ENCODE results near the gene MAN2A2. TPM values are rescaled to one million over a fixed set of nuclear protein-coding genes. Genes with fewer than 3 reads are reported as not detected.
"Not testable (repeated sequence)": the region's sequence is repeated elsewhere in the genome, so short reads cannot be mapped to it uniquely, and the experiment has no call there.

Gene MAN2A2
- total RNA-seq, 1 donor from 2014 or later: 18.5 TPM

DNA sequence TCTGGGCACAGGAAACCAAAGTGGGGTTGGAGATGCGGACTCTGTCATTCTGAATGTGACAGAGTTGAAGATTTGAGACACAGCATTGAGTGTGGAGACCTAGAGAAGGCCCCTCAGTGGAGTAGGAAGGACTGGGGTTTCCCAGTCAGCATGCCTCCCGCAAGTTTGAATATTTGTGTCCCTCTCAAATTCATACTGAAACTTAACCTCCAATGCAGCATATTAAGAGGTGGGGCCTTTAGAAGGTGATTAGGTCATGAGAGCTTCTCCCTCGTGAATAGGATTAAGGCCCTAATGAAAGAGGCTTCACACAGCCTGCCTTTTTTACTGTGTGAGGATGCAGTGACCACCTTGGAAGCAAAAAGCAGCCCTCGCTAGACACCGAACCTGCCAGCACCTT, 21.3 kb downstream of the MAN2A2 start:
- Histone ChIP-seq H3K9me3 (ENCODE audit: insufficient read depth, low read depth, low read length) (no peaks in the 10 kb centered on the region), H3K27me3 (ENCODE audit: insufficient read depth, low read length) (no peaks in the 10 kb centered on the region), H3K4me2 (ENCODE audit: low read length) (no peak overlapping the region), H4K20me1 (ENCODE audit: insufficient read depth, low read length) (no peaks in the 10 kb centered on the region), H3K36me3 (ENCODE audit: insufficient read depth, low read length) (peaks cover 3% of the 10 kb centered on the region), H3K27ac (ENCODE audit: low read depth, low read length) (no peak overlapping the region), H3K79me2 (ENCODE audit: insufficient read depth, low read length) (no peaks in the 10 kb centered on the region), H3K9ac (ENCODE audit: low read length) (no peak overlapping the region), H3K4me1 (ENCODE audit: insufficient read depth, low read length) (no peaks in the 10 kb centered on the region), H3K4me3 (ENCODE audit: insufficient read depth, low read depth, low read length) (no peak overlapping the region), H2AFZ (ENCODE audit: low read depth, low read length) (no peak overlapping the region)
- Mint-ChIP-seq H3K9me3 (ENCODE audit: unreplicated experiment) (no peaks in the 10 kb centered on the region), H3K27me3 (ENCODE audit: low read depth, unreplicated experiment) (peaks cover 2% of the 10 kb centered on the region), H3K4me3 (ENCODE audit: unreplicated experiment) (no peak overlapping the region), H3K4me1 (ENCODE audit: low read depth, unreplicated experiment) (no peaks in the 10 kb centered on the region), H3K27ac (ENCODE audit: unreplicated experiment) (no peak overlapping the region), H3K36me3 (ENCODE audit: low read depth, unreplicated experiment) (peaks cover 14% of the 10 kb centered on the region)
- DNase-seq (ENCODE audit: low read depth) (no peak), FAIRE-seq (no peak)
- TF ChIP-seq EZH2 (IDR thresholded peaks at IDR 0.05; ENCODE audit: insufficient read depth, low read length) (no peak), CTCF (IDR thresholded peaks at IDR 0.05; ENCODE audit: insufficient read depth, low read depth, low read length) (no peak)

GRCh38 chr15:90926766-90927165, 23.7 kb downstream of the MAN2A2 start:
- not testable (repeated sequence) for H3K27me3 Mint-ChIP-seq (ENCODE audit: low read depth, unreplicated experiment); H3K4me2 ChIP-seq (ENCODE audit: low read length); DNase-seq (ENCODE audit: low read depth); H3K27me3 ChIP-seq (ENCODE audit: insufficient read depth, low read length); H2AFZ ChIP-seq (ENCODE audit: low read depth, low read length); H3K9me3 ChIP-seq (ENCODE audit: insufficient read depth, low read depth, low read length); H3K4me1 Mint-ChIP-seq (ENCODE audit: low read depth, unreplicated experiment); H3K27ac Mint-ChIP-seq (ENCODE audit: unreplicated experiment); FAIRE-seq; H3K4me3 ChIP-seq (ENCODE audit: insufficient read depth, low read depth, low read length); H3K9ac ChIP-seq (ENCODE audit: low read length); H3K4me3 Mint-ChIP-seq (ENCODE audit: unreplicated experiment); H4K20me1 ChIP-seq (ENCODE audit: insufficient read depth, low read length); H3K79me2 ChIP-seq (ENCODE audit: insufficient read depth, low read length); H3K36me3 ChIP-seq (ENCODE audit: insufficient read depth, low read length); H3K9me3 Mint-ChIP-seq (ENCODE audit: unreplicated experiment); H3K27ac ChIP-seq (ENCODE audit: low read depth, low read length); H3K36me3 Mint-ChIP-seq (ENCODE audit: low read depth, unreplicated experiment)
- H3K4me1 ChIP-seq (ENCODE audit: insufficient read depth, low read length): peaks cover 12% of the 10 kb centered on the region

DNA sequence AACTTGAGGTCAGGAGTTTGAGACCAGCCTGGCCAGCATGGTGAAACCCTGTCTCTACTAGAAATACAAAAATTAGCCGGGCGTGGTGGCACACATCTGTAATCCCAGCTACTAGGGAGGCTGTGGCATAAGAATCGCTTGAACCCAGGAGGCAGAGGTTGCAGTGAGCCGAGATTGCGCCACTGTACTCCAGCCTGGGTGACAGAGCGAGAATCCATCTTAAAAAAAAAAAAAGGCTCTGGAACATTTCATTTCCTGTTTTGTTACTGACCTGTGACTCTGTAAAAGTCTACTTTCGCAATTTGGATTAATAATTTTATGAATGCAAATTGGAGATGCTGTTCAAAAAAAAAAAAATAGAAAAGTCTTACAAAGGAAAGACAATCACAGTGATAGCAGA, 25.0 kb downstream of the MAN2A2 start:
- H3K36me3 Mint-ChIP-seq (ENCODE audit: low read depth, unreplicated experiment); H2AFZ ChIP-seq (ENCODE audit: low read depth, low read length); H3K4me1 Mint-ChIP-seq (ENCODE audit: low read depth, unreplicated experiment); H3K9ac ChIP-seq (ENCODE audit: low read length); H3K36me3 ChIP-seq (ENCODE audit: insufficient read depth, low read length); H3K4me3 ChIP-seq (ENCODE audit: insufficient read depth, low read depth, low read length); H3K27me3 Mint-ChIP-seq (ENCODE audit: low read depth, unreplicated experiment); DNase-seq (ENCODE audit: low read depth); H3K9me3 ChIP-seq (ENCODE audit: insufficient read depth, low read depth, low read length); H3K27me3 ChIP-seq (ENCODE audit: insufficient read depth, low read length); FAIRE-seq; H3K4me2 ChIP-seq (ENCODE audit: low read length); H3K27ac ChIP-seq (ENCODE audit: low read depth, low read length); H3K27ac Mint-ChIP-seq (ENCODE audit: unreplicated experiment); H4K20me1 ChIP-seq (ENCODE audit: insufficient read depth, low read length); H3K79me2 ChIP-seq (ENCODE audit: insufficient read depth, low read length); H3K9me3 Mint-ChIP-seq (ENCODE audit: unreplicated experiment); H3K4me3 Mint-ChIP-seq (ENCODE audit: unreplicated experiment): not testable (repeated sequence)
- H3K4me1 ChIP-seq (ENCODE audit: insufficient read depth, low read length): peaks cover 15% of the 10 kb centered on the region
